H1 (cell line): ENCODE data around the gene DHRS12. TPM values are rescaled to one million over a fixed set of nuclear protein-coding genes. Genes with fewer than 3 reads are reported as not detected.

Experiments
- BCL11A ChIP-seq, 2 experiments: IDR thresholded peaks; one replicate each; pipeline ENCODE4 v1.6.1; 2011; ENCODE audit warnings: low read depth in 2 of 2, low read length in 2 of 2, mild to moderate bottlenecking in 2 of 2
- E2F6 ChIP-seq: IDR thresholded peaks from 2 replicates; pipeline ENCODE4 v1.6.1; 2012; ENCODE audit warnings: inconsistent platforms
- EGR1 ChIP-seq: IDR thresholded peaks from 2 replicates; pipeline ENCODE4 v1.6.1; 2011; ENCODE audit warnings: low read depth, low read length, borderline replicate concordance
- EP300 ChIP-seq, 2 experiments: IDR thresholded peaks; 1 replicate in 1 of 2; 2 replicates in 1 of 2; pipeline ENCODE4 v1.6.1; 2011 to 2012; ENCODE audit warnings: low read depth in 2 of 2, low read length in 2 of 2, mild to moderate bottlenecking in 2 of 2, borderline replicate concordance in 1 of 2, inconsistent platforms in 1 of 2, moderate library complexity in 1 of 2
- MAX ChIP-seq: IDR thresholded peaks from 2 replicates; pipeline ENCODE4 v1.6.1; 2012; ENCODE audit warnings: inconsistent platforms
- NRF1 ChIP-seq: IDR thresholded peaks from 2 replicates; pipeline ENCODE4 v1.6.1; 2011; ENCODE audit warnings: mild to moderate bottlenecking, low read depth, low read length, improper control_type of control experiment
- POU5F1 ChIP-seq: IDR thresholded peaks from 2 replicates; pipeline ENCODE4 v1.6.1; 2011; ENCODE audit warnings: low read depth, mild to moderate bottlenecking, low read length, moderate library complexity
- RAD21 ChIP-seq, 2 experiments: IDR thresholded peaks in 1 of 2; conservative IDR thresholded peaks in 1 of 2; 2 replicates each; pipeline ENCODE4 v1.6.1; 2011; ENCODE audit warnings: low read depth in 2 of 2, low read length in 2 of 2, improper control_type of control experiment in 1 of 2, inconsistent platforms in 1 of 2, mild to moderate bottlenecking in 1 of 2, moderate library complexity in 1 of 2
- TBP ChIP-seq: IDR thresholded peaks from 2 replicates; pipeline ENCODE4 v1.6.1; 2011; ENCODE audit warnings: low read depth, low read length, improper control_type of control experiment
- polyA plus RNA-seq, 7 experiments: library from polyadenylated mRNA; depleted of rRNA in 3 of 7; stranded (reverse) in 5 of 7; unstranded in 2 of 7; fragments of >200 nt in 5 of 7; fragments of 200-250 nt in 2 of 7; gene quantifications; 1 replicate in 5 of 7; 2 replicates in 1 of 7; 4 replicates in 1 of 7; pipeline versions ENCODE4 v1.2.1 to v1.2.3, GENCODE V29; 2011 to 2013; ENCODE audit warnings: missing spikeins in 2 of 7, mixed read lengths in 2 of 7
- total RNA-seq: library from RNA; stranded (reverse); fragmentation: NEBNext Ultra II Directional; extraction: Animal tissue kit (Norgen Biotek cat#: 25700); gene quantifications from 2 replicates; pipeline ENCODE4 v1.2.1, GENCODE V29; 2021
- TF ChIP-seq, protein P1 (sequence below): fragments of 300-600 bp; sonication (generic); IDR thresholded peaks from 2 replicates; pipeline ENCODE4 v1.7.1; 2012; ENCODE audit warnings: low read length, moderate library complexity, mild to moderate bottlenecking, inconsistent platforms; ENCODE audit not compliant: insufficient replicate concordance

Gene DHRS12
- total and polyA plus RNA-seq, 2 of the 8 experiments (the other 6 are each of a cell fraction or from before 2014, with no cell fraction given), result 8.7 TPM

GRCh38 chr13:51777921-51778320 lies 26.0 kb downstream of the DHRS12 start (continued):
- TF ChIP-seq, protein P1, sequence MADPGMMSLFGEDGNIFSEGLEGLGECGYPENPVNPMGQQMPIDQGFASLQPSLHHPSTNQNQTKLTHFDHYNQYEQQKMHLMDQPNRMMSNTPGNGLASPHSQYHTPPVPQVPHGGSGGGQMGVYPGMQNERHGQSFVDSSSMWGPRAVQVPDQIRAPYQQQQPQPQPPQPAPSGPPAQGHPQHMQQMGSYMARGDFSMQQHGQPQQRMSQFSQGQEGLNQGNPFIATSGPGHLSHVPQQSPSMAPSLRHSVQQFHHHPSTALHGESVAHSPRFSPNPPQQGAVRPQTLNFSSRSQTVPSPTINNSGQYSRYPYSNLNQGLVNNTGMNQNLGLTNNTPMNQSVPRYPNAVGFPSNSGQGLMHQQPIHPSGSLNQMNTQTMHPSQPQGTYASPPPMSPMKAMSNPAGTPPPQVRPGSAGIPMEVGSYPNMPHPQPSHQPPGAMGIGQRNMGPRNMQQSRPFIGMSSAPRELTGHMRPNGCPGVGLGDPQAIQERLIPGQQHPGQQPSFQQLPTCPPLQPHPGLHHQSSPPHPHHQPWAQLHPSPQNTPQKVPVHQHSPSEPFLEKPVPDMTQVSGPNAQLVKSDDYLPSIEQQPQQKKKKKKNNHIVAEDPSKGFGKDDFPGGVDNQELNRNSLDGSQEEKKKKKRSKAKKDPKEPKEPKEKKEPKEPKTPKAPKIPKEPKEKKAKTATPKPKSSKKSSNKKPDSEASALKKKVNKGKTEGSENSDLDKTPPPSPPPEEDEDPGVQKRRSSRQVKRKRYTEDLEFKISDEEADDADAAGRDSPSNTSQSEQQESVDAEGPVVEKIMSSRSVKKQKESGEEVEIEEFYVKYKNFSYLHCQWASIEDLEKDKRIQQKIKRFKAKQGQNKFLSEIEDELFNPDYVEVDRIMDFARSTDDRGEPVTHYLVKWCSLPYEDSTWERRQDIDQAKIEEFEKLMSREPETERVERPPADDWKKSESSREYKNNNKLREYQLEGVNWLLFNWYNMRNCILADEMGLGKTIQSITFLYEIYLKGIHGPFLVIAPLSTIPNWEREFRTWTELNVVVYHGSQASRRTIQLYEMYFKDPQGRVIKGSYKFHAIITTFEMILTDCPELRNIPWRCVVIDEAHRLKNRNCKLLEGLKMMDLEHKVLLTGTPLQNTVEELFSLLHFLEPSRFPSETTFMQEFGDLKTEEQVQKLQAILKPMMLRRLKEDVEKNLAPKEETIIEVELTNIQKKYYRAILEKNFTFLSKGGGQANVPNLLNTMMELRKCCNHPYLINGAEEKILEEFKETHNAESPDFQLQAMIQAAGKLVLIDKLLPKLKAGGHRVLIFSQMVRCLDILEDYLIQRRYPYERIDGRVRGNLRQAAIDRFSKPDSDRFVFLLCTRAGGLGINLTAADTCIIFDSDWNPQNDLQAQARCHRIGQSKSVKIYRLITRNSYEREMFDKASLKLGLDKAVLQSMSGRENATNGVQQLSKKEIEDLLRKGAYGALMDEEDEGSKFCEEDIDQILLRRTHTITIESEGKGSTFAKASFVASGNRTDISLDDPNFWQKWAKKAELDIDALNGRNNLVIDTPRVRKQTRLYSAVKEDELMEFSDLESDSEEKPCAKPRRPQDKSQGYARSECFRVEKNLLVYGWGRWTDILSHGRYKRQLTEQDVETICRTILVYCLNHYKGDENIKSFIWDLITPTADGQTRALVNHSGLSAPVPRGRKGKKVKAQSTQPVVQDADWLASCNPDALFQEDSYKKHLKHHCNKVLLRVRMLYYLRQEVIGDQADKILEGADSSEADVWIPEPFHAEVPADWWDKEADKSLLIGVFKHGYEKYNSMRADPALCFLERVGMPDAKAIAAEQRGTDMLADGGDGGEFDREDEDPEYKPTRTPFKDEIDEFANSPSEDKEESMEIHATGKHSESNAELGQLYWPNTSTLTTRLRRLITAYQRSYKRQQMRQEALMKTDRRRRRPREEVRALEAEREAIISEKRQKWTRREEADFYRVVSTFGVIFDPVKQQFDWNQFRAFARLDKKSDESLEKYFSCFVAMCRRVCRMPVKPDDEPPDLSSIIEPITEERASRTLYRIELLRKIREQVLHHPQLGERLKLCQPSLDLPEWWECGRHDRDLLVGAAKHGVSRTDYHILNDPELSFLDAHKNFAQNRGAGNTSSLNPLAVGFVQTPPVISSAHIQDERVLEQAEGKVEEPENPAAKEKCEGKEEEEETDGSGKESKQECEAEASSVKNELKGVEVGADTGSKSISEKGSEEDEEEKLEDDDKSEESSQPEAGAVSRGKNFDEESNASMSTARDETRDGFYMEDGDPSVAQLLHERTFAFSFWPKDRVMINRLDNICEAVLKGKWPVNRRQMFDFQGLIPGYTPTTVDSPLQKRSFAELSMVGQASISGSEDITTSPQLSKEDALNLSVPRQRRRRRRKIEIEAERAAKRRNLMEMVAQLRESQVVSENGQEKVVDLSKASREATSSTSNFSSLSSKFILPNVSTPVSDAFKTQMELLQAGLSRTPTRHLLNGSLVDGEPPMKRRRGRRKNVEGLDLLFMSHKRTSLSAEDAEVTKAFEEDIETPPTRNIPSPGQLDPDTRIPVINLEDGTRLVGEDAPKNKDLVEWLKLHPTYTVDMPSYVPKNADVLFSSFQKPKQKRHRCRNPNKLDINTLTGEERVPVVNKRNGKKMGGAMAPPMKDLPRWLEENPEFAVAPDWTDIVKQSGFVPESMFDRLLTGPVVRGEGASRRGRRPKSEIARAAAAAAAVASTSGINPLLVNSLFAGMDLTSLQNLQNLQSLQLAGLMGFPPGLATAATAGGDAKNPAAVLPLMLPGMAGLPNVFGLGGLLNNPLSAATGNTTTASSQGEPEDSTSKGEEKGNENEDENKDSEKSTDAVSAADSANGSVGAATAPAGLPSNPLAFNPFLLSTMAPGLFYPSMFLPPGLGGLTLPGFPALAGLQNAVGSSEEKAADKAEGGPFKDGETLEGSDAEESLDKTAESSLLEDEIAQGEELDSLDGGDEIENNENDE, result no peak
- TF ChIP-seq RAD21 (IDR thresholded peaks at IDR 0.05 in 1 of 2, conservative IDR thresholded peaks at IDR 0.05 in 1 of 2; ENCODE audit: low read depth in 2 of 2, low read length in 2 of 2), result no peak
- no peak for TF ChIP-seq POU5F1
- no peak for TF ChIP-seq E2F6
- TF ChIP-seq MAX, result no peak
- TF ChIP-seq BCL11A (IDR thresholded peaks at IDR 0.05; ENCODE audit: low read depth in 2 of 2, low read length in 2 of 2), result no peak
- TF ChIP-seq NRF1, result no peak
- no peak for TF ChIP-seq EGR1
- TF ChIP-seq TBP, result no peak
- no peak for TF ChIP-seq EP300 (IDR thresholded peaks at IDR 0.05; ENCODE audit: borderline replicate concordance in 1 of 2, low read depth in 2 of 2, low read length in 2 of 2)
